ENCODE results near the gene IL2.

Gene IL2

DNA sequence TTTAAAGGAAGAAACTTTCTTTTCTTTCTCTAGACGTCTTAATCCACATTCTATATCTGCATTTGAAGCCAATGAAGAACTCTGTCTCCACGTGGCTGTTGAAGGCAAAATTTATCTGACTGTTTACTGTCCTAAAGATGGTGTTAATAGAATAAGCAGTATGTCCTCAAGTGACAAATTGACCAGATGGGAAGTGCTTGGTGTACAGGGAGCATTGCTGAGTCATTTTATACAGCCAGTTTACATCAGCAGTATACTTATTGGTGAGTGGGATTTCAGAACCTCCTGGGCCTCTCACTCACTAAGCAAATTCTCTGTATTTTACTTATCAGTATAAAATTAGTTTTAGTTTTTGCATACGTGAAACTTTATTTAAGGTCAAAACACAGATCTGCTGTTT lies 44.0 kb downstream of the IL2 start:
- no peaks in the 10 kb centered on the region for H3K36me3 ChIP-seq (ENCODE audit: low read depth)
- H3K9me3 ChIP-seq (ENCODE audit: severe bottlenecking): no peaks in the 10 kb centered on the region
- H3K27me3 ChIP-seq (ENCODE audit: insufficient read depth, poor library complexity, severe bottlenecking): peaks cover 11% of the 10 kb centered on the region
- no peak overlapping the region for H3K27ac ChIP-seq (ENCODE audit: poor library complexity, severe bottlenecking)
- no peaks in the 10 kb centered on the region for H3K4me1 ChIP-seq (ENCODE audit: insufficient read depth, poor library complexity, severe bottlenecking)
- no peak for TF ChIP-seq CTCF (IDR thresholded peaks at IDR 0.05; ENCODE audit: poor library complexity, severe bottlenecking)
- DNase-seq (ENCODE audit: low spot score) (no peak), ATAC-seq (ENCODE audit: low read depth) (no peak)
- H3K4me3 ChIP-seq (ENCODE audit: severe bottlenecking): no peak overlapping the region

DNA sequence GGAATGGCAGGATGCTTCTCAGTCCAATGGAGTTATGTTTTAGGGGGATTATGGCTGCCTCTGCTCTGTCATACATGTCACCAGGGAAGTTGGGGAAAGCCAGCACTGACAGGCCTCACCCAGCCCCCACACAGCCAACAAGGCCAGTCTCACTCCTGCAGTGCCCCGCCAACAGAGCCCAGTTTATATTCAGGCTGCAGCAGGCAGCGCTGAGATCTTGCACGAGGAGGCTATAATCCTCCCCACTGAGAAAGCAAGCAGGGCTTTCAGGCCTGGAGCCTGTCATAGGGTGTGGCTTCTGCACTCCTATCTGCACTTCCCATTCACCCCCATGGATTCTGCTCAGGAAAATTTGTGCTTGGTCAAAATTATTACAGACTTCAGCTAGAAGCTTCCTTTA lies 52.7 kb downstream of the IL2 start:
- no peak overlapping the region for H3K27ac ChIP-seq (ENCODE audit: poor library complexity, severe bottlenecking)
- H3K27me3 ChIP-seq (ENCODE audit: insufficient read depth, poor library complexity, severe bottlenecking): no peaks in the 10 kb centered on the region
- no peaks in the 10 kb centered on the region for H3K36me3 ChIP-seq (ENCODE audit: low read depth)
- H3K4me3 ChIP-seq (ENCODE audit: severe bottlenecking): no peak overlapping the region
- no peaks in the 10 kb centered on the region for H3K9me3 ChIP-seq (ENCODE audit: severe bottlenecking)
- ATAC-seq (ENCODE audit: low read depth) (no peak), DNase-seq (ENCODE audit: low spot score) (no peak)
- H3K4me1 ChIP-seq (ENCODE audit: insufficient read depth, poor library complexity, severe bottlenecking): no peaks in the 10 kb centered on the region
- TF ChIP-seq CTCF (IDR thresholded peaks at IDR 0.05; ENCODE audit: poor library complexity, severe bottlenecking): no peak

Data from RWPE2 (cell line).